ENCODE data around the gene PTOV1. TPM values are rescaled to one million over a fixed set of nuclear protein-coding genes. Genes with fewer than 3 reads are reported as not detected.

Gene PTOV1
- total and polyA plus RNA-seq, 2 of the 13 experiments (the other 11 are each of a cell fraction or from before 2014, with no cell fraction given): 63.5 to 68.5 TPM

DNA sequence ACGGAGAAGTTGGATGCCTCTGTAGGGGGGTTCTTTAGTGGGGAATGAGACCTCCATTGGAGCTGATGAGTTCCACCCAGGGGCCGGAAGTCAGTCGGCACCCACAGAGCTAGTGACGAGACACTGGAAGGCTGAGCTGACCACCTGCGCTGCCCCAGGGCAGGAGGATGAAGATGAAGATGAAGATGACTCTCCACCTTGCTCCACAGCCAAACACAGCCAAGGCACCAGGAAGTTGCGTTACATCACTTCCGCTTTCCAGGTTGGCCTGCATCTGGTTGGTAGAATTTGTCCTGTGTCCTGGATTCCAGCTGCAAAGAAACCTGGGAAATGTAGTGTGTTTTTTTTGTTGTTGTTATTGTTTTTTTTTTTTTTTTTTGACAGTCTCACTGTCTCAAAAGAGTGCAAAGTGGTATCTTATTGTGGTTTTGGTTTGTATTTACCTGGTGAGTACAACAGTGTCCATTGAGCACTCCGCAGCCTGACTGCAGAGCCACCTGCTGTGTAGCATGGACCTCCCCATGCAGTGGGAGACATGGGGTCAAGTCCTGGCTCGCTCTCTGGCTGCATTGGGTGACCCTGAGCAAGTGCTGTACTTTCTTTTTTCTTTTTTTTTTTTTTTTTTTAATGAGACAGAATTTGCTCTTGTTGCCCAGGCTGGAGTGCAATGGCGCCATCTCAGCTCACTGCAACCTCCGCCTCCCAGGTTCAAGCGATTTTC is 28.4 kb downstream of the PTOV1 start (continued):
- no peak for TF ChIP-seq PAWR (CRISPR knock-in tag; IDR thresholded peaks at IDR 0.05; ENCODE audit: borderline replicate concordance)
- peak; percentile 55 for TF ChIP-seq GABPA (IDR thresholded peaks at IDR 0.05; ENCODE audit: low read depth, low read length)
- peak; percentile 79 for TF ChIP-seq GABPA (CRISPR knock-in tag; IDR thresholded peaks at IDR 0.05; ENCODE audit: low read depth)

DNA sequence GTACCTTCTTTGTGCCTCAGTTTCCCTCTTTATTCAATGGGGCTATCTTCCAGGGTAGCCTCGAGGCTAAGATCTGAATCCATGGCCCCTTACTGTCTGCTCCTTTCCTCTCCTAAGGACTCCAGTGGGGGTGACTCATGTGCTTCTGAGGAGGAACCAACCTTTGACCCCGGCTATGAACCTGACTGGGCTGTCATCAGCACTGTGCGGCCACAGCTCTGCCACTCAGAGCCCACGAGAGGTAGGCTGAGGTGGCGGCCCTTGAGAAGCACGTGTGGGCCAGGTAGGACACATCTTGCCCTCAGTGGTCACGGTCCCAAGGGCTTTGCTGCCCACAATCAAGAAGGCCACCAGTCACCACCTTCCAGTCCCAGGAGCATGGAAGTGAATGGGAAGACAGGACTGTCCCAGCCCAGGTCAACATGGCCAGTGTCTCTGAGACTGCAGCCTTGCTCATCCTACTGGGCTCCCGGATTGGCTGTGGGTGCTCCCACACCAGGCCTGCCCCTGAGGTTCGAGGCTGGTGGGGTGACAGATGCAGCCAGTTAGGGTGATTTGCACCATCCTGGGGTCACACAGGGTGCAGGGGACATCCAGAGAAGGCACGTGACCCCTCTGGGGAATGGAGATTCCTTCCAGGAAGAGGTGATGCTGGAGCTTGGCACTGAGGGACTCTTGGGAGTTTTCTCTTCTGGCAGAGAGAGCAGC is 29.4 kb downstream of the PTOV1 start:
- no peak overlapping the region for H2AFZ ChIP-seq (ENCODE audit: low read length)
- no peak for TF ChIP-seq FOXP1 (IDR thresholded peaks at IDR 0.05)
- no peak for TF ChIP-seq FOXP1 (CRISPR knock-in tag; IDR thresholded peaks at IDR 0.05)
- TF ChIP-seq, protein P1, sequence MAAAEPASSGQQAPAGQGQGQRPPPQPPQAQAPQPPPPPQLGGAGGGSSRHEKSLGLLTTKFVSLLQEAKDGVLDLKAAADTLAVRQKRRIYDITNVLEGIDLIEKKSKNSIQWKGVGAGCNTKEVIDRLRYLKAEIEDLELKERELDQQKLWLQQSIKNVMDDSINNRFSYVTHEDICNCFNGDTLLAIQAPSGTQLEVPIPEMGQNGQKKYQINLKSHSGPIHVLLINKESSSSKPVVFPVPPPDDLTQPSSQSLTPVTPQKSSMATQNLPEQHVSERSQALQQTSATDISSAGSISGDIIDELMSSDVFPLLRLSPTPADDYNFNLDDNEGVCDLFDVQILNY (CRISPR knock-in tag; conservative IDR thresholded peaks at IDR 0.05): no peak
- no peak for TF ChIP-seq RAD21 (CRISPR knock-in tag; IDR thresholded peaks at IDR 0.05)
- TF ChIP-seq ZNF260 (CRISPR knock-in tag; IDR thresholded peaks at IDR 0.05; ENCODE audit: borderline replicate concordance, low read depth): 0 out of 2 replicates have a peak, but pooled peaks have one; percentile 39
- TF ChIP-seq SP2 (CRISPR knock-in tag; IDR thresholded peaks at IDR 0.05): no peak
- intact Hi-C loops (cut with micrococcal nuclease; ENCODE audit: unreplicated experiment) (no loop called here), in situ Hi-C loops (cut with HindIII; ENCODE audit: extremely low pct_ligation_motif_present, low pct_unique_long_range_greater_than_20kb) (no loop called here)
- FAIRE-seq (no peak), DNase-seq (ENCODE audit: low spot score) (no peak), ATAC-seq (no peak)
- ChIA-PET POLR2A (interaction anchor here (1.0 kb wide), 1 partner anchor 11 kb away, joined by 3 read pairs; no protein-coding TSS in a partner anchor), CTCF (ENCODE audit: low intra/inter-chr PET ratio, low total read pairs) (no interaction called here)
- no peaks in the 10 kb centered on the region; a peak in 1 of 5 replicates for H3K27me3 ChIP-seq (ENCODE audit: control insufficient read depth in 1 of 2, insufficient read depth in 2 of 2, low read length in 2 of 2)
- no peak overlapping the region for H3K4me3 ChIP-seq (replicated peaks in 1 of 3; ENCODE audit: insufficient read depth in 1 of 3, low read depth in 2 of 3, low read length in 3 of 3)
- 100% methylated on average over 5 of the region's 10 CpGs for WGBS (ENCODE audit: low lambda C conversion rate)
- H3K4me1 ChIP-seq (ENCODE audit: insufficient read depth, low read length): peaks cover 24% of the 10 kb centered on the region
- no peak overlapping the region for H3K27ac ChIP-seq (ENCODE audit: extremely low read length, insufficient read depth, low read length)
- no peak overlapping the region for H3K4me2 ChIP-seq (ENCODE audit: low read depth, low read length)
- no TSS peak for BruUV-seq (replicated peaks)
- H3K36me3 ChIP-seq (replicated peaks in 1 of 2; ENCODE audit: control insufficient read depth in 1 of 2, insufficient read depth in 2 of 2, low read length in 2 of 2): peaks cover 23 to 62% of the 10 kb centered on the region in 2 experiments
- peaks cover 23% of the 10 kb centered on the region for H3K79me2 ChIP-seq (ENCODE audit: insufficient read depth, low read length)
- no peaks in the 10 kb centered on the region for H3K9me3 ChIP-seq (ENCODE audit: low read length)
- no peak overlapping the region for H3K9ac ChIP-seq (ENCODE audit: insufficient read depth, low read depth, low read length)
- H4K20me1 ChIP-seq (ENCODE audit: insufficient read depth, low read length): peaks cover 5% of the 10 kb centered on the region

All from HepG2 (cell line).